GM23338 (cell line): Measurements from ENCODE around the gene LMAN2L.

ENCODE experiments used
- EZH2 ChIP-seq: fragments of 200-600 bp; sonication (generic); IDR thresholded peaks from one replicate; pipeline ENCODE4 v1.8.0; 2017; ENCODE audit warnings: antibody characterized with exemption, mild to moderate bottlenecking, low read depth; ENCODE audit not compliant: unreplicated experiment
- EZH2phosphoT487 ChIP-seq: fragments of 200-600 bp; sonication (generic); IDR thresholded peaks from one replicate; pipeline ENCODE4 v1.8.1; 2018; ENCODE audit warnings: antibody characterized with exemption; ENCODE audit not compliant: unreplicated experiment
- JUNB ChIP-seq: IDR thresholded peaks from one replicate; pipeline ENCODE4 v1.6.1; 2016; ENCODE audit warnings: antibody characterized with exemption; ENCODE audit not compliant: unreplicated experiment
- POLR2AphosphoS5 ChIP-seq: IDR thresholded peaks from 2 replicates; pipeline ENCODE4 v1.6.1; 2016; ENCODE audit warnings: antibody characterized with exemption, low read depth
- REST ChIP-seq: IDR thresholded peaks from one replicate; pipeline ENCODE4 v1.6.1; 2018; ENCODE audit warnings: antibody characterized with exemption; ENCODE audit not compliant: unreplicated experiment
- STAT1 ChIP-seq: IDR thresholded peaks from one replicate; pipeline ENCODE4 v1.6.1; 2016; ENCODE audit warnings: antibody characterized with exemption; ENCODE audit not compliant: unreplicated experiment
- ZNF114 ChIP-seq: fragments of 250-450 bp; sonication (Bioruptor Pico); IDR thresholded peaks from 2 replicates; pipeline ENCODE4 v1.5.0; 2020; ENCODE audit warnings: mild to moderate bottlenecking, moderate library complexity
- TF ChIP-seq, protein P1 (sequence below), 2 experiments: fragments of 200-600 bp in 1 of 2; sonication (generic) in 1 of 2; conservative IDR thresholded peaks; 2 replicates each; pipeline versions ENCODE4 v1.5.1 to v1.6.1; 2016 to 2017; ENCODE audit warnings: antibody characterized with exemption in 2 of 2, low read depth in 2 of 2, mild to moderate bottlenecking in 2 of 2, moderate library complexity in 1 of 2

GRCh38 chr2:96729748-96730147 is 10.1 kb downstream of the LMAN2L start:
- TF ChIP-seq STAT1, result no peak
- TF ChIP-seq, protein P1, sequence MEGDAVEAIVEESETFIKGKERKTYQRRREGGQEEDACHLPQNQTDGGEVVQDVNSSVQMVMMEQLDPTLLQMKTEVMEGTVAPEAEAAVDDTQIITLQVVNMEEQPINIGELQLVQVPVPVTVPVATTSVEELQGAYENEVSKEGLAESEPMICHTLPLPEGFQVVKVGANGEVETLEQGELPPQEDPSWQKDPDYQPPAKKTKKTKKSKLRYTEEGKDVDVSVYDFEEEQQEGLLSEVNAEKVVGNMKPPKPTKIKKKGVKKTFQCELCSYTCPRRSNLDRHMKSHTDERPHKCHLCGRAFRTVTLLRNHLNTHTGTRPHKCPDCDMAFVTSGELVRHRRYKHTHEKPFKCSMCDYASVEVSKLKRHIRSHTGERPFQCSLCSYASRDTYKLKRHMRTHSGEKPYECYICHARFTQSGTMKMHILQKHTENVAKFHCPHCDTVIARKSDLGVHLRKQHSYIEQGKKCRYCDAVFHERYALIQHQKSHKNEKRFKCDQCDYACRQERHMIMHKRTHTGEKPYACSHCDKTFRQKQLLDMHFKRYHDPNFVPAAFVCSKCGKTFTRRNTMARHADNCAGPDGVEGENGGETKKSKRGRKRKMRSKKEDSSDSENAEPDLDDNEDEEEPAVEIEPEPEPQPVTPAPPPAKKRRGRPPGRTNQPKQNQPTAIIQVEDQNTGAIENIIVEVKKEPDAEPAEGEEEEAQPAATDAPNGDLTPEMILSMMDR (conservative IDR thresholded peaks at IDR 0.05; ENCODE audit: low read depth in 2 of 2), result no peak
- no peak for TF ChIP-seq POLR2AphosphoS5
- no peak for TF ChIP-seq EZH2
- TF ChIP-seq JUNB, result no peak
- TF ChIP-seq EZH2phosphoT487, result no peak
- TF ChIP-seq REST, result no peak
- no peak for TF ChIP-seq ZNF114
